Measurements from ENCODE around the gene PLVAP. TPM values are rescaled to one million over a fixed set of nuclear protein-coding genes. Genes with fewer than 3 reads are reported as not detected.

Gene PLVAP
- total and polyA plus RNA-seq, 8 donors = 5.8 to 95.1 (median 30.3) TPM

DNA sequence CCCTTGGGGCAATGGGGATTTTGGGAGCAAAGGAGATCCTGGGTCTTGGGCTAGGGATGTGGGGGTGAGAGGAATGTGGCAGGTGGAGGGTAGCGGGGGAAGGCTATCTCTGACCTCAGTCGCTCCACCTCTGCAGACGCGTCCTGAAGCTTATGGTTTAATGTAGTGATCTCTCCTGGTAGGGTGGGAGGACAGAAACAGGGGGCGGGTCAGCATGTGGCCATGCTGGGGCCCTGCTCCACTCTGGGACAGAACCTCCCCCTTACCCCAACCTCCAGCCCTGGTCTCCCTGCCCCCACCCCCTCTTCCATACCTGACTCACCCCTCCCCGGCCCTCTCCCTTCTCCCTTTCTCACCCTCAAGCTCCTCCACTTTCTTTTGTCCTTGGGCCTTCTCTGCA, 26.9 kb upstream of the PLVAP start:
- intact Hi-C loops (cut with DNase I; ENCODE audit: low total_unique reads) = no loop called here
- peaks cover 0 to 38% (median 26%) of the 10 kb centered on the region in 4 donors for H3K36me3 ChIP-seq
- H3K4me3 ChIP-seq = peak overlapping the region; percentile 37 to 61 (median 48)
- TF ChIP-seq POLR2A (IDR thresholded peaks at IDR 0.05) (no peak), EP300 (IDR thresholded peaks at IDR 0.05) (no peak), CTCF (IDR thresholded peaks at IDR 0.05) (no peak), POLR2AphosphoS5 (IDR thresholded peaks at IDR 0.05) (no peak)
- H3K4me1 ChIP-seq = peaks cover 20 to 49% (median 41%) of the 10 kb centered on the region in 4 donors
- H3K9me3 ChIP-seq = no peaks in the 10 kb centered on the region
- peak overlapping the region in 4 of 5 donors; percentile 82 to 91 (median 87) for H3K27ac ChIP-seq
- peaks cover 0 to 8% (median 0%) of the 10 kb centered on the region in 3 donors for H3K27me3 ChIP-seq
- no peak for DNase-seq
- 66 to 88% (median 79%) methylated on average over 2 to 6 of the region's 6 CpGs for WGBS, 5 donors

- TF ChIP-seq POLR2A (IDR thresholded peaks at IDR 0.05) = no peak
- TF ChIP-seq CTCF (IDR thresholded peaks at IDR 0.05) = no peak
- no peak for TF ChIP-seq POLR2AphosphoS5 (IDR thresholded peaks at IDR 0.05)
- no peak for TF ChIP-seq EP300 (IDR thresholded peaks at IDR 0.05)
- peaks cover 20 to 49% (median 41%) of the 10 kb centered on the region in 4 donors for H3K4me1 ChIP-seq
- H3K9me3 ChIP-seq = no peaks in the 10 kb centered on the region
- H3K27ac ChIP-seq = peak overlapping the region in 3 of 5 donors; percentile 86 to 91 (median 88)
- WGBS, 5 donors = 41 to 59% (median 46%) methylated on average over 24 to 35 of the region's 36 CpGs
- peaks cover 0 to 45% (median 30%) of the 10 kb centered on the region in 4 donors for H3K36me3 ChIP-seq
- peak overlapping the region; percentile 37 to 61 (median 48) for H3K4me3 ChIP-seq
- intact Hi-C loops (cut with DNase I; ENCODE audit: low total_unique reads) = no loop called here
- peaks cover 0 to 8% (median 0%) of the 10 kb centered on the region in 3 donors for H3K27me3 ChIP-seq
- peak in 1 of 2 donors; percentile 51 for DNase-seq
These were observed 26.1 kb upstream of the PLVAP start for GRCh38 chr19:17402982-17403855.

- no peak for DNase-seq
- intact Hi-C loops (cut with DNase I; ENCODE audit: low total_unique reads) = no loop called here
- Histone ChIP-seq H3K9me3 (no peaks in the 10 kb centered on the region), H3K4me3 (no peak overlapping the region), H3K4me1 (peaks cover 16 to 40% (median 31%) of the 10 kb centered on the region in 4 donors), H3K27ac (no peak overlapping the region), H3K27me3 (peaks cover 0 to 17% (median 0%) of the 10 kb centered on the region in 3 donors), H3K36me3 (peaks cover 0 to 60% (median 35%) of the 10 kb centered on the region in 4 donors)
- 82 to 94% (median 85%) methylated on average over 6 of the region's 6 CpGs for WGBS, 5 donors
- TF ChIP-seq EP300 (IDR thresholded peaks at IDR 0.05) (no peak), POLR2AphosphoS5 (IDR thresholded peaks at IDR 0.05) (no peak)
These were observed 24.5 kb upstream of the PLVAP start for GRCh38 chr19:17401628-17402027.

DNA sequence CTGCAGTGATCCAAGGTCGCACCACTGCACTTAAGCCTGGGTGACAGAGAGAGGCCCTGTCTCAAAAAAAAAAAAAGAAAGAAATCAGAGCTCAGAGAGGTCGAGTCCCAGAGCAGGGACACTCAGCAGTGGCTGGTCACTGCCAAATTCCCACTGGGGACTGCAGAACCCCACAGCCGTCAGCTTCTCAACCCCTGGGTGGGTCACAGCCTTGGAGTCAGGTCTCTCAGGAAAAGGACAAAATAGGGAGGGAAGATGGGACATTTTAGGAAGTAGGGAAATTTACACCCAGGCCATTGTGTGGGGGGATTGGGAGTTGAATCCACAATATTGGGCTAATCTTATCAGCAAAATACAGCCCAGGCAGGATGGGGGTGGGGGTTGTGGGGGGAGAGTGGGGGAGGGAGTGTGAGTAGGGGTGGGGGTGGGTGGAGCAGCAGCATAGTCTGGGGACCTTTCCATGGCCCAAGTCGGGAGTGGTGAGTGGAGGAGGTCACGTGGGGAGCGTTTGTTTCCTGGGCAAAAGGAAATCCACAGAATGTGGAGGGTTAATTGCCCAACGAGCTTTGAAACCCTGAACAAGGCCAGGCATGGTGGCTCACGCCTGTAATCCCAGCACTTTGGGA, 21.9 kb upstream of the PLVAP start:
- TF ChIP-seq POLR2AphosphoS5 (IDR thresholded peaks at IDR 0.05) (no peak), POLR2A (IDR thresholded peaks at IDR 0.05) (no peak), CTCF (IDR thresholded peaks at IDR 0.05) (no peak), EP300 (IDR thresholded peaks at IDR 0.05) (no peak)
- H3K4me1 ChIP-seq = peaks cover 7 to 30% (median 18%) of the 10 kb centered on the region in 4 donors
- peaks cover 0 to 60% (median 35%) of the 10 kb centered on the region in 4 donors for H3K36me3 ChIP-seq
- no peak for DNase-seq
- intact Hi-C loops (cut with DNase I; ENCODE audit: low total_unique reads) = no loop called here
- H3K9me3 ChIP-seq = no peaks in the 10 kb centered on the region
- peaks cover 0 to 27% (median 2%) of the 10 kb centered on the region in 3 donors for H3K27me3 ChIP-seq
- 51 to 64% (median 60%) methylated on average over 8 of the region's 8 CpGs for WGBS, 5 donors
- H3K4me3 ChIP-seq = no peak overlapping the region
- H3K27ac ChIP-seq = no peak overlapping the region

All from stomach (tissue), 9 donors.